ENCODE results near the gene PDE10A.
A peak's percentile ranks its signal among the peaks of the same experiment; 100 is the strongest.
"Not testable (repeated sequence)": the region's sequence is repeated elsewhere in the genome, so short reads cannot be mapped to it uniquely, and the experiment has no call there.

The PDE10A gene

DNA sequence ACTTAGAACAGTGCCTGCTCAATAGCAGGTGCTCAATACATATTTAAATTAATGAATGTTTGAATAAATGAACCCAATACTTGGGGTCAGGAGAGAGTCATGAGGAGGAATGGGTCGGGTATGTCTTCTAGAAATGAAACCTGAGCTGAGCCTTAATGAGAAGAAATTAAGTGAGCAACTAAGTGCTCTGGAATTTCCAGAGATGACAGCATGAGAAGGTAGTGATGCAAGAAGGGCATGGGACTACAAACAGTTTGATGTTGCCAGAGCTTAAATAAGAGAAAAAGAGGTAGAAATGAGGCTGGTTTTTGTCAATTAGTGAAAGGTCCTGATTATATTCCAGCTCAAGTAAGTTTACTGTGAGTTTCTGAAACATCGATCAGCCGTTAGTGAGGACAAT lies 82.9 kb downstream of the PDE10A start:
- DNase-seq: peak; percentile 23

DNA sequence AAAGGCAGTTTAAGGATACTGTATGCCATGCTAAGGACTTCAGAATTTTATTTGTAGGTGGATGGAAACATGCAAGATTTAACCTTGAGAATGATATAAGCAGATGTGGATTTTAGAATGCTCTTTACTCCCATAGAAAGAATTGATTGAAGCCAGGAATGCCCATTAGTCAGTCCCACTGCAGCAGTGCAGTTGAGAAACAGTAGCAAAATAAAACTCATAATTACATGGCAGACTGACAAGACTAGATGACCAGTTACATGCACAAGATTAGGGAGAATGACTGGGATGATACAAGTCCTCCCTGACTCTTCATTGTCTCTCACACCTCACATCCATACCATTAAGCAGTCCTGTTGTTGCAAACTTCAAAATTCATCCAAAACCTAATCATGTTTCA lies 83.9 kb downstream of the PDE10A start:
- no peak for DNase-seq

DNA sequence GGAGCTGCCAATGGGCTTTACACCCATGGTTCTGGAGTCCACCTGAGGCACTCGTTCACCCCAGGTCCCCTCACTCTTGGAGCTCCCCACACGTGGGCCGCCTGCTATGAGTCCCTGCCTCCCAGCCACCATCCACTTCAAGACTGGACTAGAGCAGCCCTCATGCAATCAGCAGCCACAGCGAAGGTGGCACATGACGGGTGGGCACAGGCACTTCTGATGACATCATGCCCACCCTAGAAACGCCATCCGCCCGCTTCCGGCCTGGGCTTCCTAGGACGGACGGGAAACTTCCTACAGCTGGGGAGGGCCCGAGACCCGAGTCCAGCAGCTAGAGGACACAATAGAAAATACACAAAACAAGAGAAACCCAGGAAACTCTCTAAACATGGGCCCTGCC lies 85.5 kb downstream of the PDE10A start:
- no peak for DNase-seq

DNA sequence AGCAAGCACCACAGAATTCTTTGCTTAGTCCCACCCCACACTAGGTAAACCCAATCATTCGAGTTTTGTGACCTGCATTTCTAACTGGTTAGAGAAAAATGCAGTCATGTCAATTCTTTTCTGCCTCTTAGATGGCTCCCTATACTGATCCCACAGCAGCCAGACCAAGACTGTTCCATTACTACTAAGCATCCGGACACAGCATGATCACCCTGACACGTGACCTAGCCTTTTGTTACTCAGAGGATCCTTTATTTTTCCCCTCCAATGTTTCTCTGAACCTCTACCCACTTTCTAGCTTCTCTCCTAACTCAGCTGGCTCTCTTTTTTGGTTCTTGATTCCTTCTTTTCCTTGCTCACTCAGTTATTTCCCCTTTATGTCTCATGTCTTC lies 87.9 kb downstream of the PDE10A start:
- no peak for DNase-seq

DNA sequence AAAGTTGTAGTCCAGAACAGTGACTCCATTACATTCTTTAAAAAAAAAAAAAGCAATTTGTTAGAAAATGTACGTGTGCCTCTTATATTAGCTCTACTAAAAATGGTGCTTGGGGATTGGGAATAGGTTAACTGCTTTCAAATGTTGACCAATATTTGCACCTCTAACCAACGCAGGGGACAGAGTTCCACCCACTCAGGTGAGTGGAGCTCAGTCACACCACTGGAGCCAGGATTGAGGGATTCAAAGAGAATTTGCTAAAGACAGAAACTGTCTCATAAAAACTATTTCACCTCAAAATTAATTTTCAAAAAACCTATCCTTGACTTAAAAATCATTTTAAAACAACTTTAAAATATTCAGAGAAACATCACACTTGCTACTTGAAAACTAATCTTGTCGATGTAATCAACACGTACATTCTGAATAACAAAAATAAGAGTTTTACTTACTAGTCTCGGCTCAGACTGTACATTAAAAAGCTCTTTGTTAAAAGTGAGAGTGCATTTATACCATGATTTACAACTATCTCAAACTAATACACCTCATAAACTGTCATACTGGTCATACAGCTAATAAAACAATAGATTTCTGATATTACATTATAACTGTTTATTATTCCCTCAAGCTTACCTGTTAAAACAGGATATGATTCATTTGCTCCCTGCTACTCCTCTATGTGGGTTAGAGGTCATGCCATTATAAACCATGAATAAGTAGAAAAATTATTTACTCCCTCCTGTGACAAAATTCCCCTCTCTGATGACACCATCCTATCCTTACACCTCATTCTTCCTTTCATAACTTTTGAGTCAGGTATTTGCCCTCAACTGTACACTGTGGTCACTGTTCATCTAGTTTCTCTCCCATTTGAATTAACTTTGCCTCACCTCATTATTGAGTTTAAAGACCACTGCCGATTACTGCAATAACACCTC lies 88.6 kb downstream of the PDE10A start:
- DNase-seq: no peak

DNA sequence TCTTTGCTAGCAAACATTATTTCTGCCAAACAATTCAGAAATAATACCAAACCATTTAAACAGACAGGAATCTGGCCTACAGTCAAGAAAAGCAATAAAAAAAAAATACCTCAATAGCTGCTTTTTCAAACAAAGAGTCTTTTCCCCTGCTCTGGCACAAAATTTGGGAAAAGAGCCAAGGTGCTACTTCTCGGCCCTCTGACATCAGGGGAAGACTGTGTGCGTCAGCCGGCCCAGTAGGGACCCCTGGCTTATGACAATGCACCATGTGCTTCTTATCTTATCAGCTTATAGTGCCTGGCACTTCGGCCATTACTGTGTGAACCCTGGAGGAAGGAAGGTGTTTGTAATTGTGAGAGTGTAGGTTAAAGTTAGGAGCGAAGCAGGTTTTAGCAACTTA lies 89.4 kb downstream of the PDE10A start:
- peak; percentile 56 for DNase-seq

DNA sequence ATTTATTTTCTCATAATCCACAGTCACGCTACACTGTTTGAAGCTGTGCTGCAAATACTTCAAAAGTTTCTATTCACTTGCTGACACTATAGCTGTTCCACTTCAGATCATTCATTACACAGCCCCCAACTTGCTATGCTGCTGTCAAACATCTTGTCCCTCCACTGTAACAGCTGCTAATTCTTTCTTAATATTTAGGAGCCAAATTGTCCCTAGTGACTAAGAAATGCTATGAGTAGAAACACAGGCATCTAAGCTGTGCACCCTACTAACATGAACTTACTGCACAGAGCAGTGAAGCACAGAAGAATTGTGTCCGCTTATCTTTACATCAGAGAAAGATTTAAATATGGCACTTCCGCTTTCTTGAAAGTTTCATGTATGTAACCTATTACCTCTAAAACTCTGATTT lies 91.3 kb downstream of the PDE10A start:
- DNase-seq: peak; percentile 26

DNA sequence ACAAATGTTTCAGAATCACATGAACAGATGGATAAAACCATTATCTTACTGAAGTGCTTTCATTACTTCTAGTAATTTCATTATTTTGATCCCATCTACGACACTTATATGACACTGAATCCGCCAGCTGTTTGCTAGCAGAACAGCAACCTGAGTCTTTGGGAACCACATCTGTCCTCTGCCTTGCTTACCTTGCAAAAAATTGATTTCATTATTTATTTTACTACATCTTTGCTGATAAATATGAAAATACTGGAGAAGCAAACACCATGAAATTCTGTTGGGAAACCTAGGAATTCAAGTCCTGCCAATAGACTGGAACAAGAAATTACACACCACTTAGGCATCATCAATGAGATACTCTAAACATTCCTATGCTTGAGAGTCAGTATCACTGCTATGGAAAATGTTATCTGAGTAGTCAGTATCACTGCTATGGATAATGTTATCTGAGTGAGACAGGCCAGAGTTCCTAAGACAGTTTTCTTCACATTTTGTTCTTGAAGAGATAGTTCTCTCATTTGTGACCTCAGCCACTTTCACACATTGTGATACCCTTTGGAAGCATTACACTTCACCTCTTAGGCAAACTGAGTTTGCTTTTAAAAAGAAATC lies 91.9 kb downstream of the PDE10A start:
- DNase-seq: peak; percentile 52

DNA sequence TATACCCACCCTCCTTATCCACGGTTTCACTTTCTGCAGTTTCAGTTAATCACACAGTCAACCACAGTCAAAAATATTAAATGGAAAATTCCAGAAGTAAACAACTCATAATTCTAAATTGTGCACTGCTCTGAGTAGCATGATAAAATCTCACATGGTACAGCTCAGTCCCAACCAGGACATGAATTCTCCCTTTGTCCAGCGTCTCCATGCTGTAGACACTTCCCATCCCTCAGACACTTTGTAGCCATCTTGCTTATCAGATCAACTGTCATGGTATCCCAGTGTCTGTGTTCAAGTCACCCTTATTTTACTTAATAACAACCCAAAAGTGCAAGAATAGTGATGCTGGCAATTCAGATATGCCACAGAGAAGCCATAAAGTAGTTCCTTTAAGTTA lies 94.7 kb downstream of the PDE10A start:
- no peak for DNase-seq

DNA sequence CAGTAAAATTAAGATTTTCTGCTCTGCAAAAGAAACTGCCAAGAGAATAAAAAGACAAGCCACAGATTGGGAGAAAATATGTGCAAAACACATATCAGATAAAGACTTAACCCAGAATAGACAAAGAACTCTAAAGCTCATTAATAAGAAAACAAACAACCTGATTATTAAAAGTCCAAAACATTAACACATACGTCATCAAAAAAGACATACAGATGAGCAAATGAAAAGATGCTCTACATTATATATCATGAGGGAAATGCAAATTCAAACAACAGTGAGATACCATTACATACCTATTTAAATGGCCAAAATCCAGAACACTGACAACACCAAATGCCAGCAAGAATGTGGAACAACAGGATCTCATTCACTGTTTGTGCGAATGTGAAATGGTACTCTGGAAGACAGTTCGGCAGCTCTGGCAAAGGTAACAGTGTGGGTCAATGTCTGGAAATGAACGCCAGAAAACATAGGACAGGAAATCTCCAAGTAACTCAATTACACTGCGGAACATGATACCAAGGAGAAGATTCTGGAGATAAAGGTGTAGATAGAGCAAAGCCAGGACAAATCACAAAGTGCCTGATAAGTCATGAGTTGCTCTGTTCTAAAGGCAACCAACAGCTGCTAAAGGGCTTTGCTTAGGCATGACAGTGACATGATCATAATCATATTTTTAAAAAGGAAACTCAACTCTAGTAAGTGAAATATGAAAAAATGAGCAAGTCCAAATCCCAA lies 96.8 kb downstream of the PDE10A start:
- DNase-seq: no peak

DNA sequence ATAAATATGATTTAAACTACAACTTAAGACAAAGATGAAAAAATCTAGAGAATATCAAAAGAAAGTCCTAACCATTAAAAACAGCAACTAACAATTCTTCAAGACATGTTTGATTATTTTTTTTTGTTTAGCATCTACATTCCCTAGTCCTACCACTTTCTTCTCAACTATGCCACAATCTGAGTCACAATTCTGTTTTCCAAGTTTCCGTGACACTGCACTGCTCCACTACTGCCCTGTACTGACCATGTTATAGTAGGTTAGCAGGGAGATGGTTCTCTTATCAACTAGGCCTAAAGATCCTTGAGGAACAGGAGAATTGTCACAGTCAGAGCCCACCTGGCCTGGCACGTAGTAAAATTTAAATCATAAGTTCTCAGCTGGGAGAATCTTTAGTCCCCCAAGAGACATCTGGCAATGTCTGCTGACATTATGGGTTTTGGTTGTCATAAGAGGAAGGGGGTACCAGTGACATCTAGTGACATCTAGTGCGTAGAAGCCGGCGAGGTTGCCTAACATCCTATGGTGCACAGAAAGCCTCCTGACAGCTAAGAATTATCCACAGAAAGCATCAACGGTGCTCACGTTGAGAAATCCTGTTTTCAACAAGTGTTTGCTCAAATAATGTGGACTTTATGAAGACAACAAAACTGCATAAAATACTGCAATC lies 100.5 kb downstream of the PDE10A start:
- DNase-seq: no peak

DNA sequence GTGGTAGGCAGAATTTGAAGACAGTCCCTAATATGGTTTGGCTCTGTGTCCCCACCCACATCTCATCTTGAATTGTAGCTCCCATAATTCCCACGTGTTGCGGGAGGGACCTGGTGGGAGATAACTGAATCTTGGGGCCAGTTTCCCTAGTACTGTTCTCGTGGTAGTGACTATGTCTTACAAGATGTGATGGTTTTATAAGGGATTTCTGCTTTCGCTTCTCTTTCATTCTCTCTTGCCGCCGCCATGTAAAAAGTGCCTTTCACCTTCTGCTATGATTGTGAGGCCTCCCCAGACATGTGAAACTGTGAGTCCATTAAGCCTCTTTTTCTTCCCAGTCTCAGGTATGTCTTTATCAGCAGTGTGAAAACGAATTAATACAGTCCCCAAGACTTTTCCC lies 103.4 kb downstream of the PDE10A start:
- DNase-seq: no peak

DNA sequence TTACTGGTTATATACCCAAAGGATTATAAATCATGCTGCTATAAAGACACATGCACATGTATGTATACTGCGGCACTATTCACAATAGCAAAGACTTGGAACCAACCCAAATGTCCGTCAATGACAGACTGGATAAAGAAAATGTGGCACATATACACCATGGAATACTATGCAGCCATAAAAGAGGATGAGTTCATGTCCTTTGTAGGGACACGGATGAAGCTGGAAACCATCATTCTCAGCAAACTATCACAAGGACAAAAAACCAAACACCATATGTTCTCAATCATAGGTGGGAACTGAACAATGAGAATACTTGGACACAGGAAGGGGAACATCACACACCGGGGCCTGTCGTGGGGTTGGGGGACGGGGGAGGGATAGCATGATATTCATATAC lies 104.9 kb downstream of the PDE10A start:
- not testable (repeated sequence) for DNase-seq

DNA sequence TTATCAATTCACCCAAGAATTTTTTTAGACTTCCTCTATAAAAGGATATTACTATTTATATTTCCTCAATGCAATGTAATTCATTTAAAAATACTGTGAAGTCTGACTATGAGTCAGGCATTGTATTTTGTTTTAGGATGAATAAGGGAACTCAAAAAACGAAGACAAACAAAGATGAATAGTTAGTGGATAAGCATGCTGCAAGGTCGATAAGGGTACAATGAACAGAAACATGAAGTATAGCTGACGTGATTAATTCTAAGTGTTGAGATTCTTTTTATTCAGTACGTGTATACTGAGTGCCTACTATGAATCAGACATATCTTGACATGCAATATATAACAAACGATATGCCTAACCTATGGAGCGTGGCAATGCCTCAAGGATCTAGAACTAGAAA lies 105.4 kb downstream of the PDE10A start:
- no peak for DNase-seq

DNA sequence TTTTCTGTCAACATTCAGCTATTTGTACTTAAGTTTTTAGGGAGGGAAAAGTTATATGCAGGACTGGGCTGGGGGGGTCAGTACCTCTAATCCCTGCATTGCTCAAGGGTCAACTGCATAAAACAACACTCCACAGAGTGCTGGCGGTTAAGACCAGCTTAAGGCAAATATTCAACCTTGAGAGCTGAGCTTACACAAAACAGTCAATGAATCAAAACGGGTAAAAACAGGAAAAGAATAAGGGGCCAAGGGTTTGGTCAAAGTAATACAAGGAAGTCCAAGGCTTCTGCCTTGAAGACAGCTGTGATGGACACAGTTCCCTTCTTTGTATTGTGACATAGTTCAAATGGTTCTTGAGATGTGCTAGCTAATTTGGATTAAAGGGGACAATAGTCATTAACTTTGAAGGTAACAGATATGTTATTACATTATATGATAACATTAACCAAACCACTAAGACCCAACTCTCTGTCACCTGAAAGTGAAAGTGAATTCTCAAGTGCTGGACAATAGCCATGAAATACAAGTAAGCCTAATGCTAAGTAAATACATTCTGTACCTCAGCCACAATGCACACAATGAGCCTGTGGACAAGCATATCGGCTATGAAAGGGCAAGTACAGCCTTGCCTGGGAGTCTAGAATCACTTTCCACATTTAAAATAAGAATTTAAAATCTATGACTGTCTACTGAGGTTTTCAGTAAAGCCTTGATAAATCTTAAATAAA lies 106.8 kb downstream of the PDE10A start:
- no peak for DNase-seq

DNA sequence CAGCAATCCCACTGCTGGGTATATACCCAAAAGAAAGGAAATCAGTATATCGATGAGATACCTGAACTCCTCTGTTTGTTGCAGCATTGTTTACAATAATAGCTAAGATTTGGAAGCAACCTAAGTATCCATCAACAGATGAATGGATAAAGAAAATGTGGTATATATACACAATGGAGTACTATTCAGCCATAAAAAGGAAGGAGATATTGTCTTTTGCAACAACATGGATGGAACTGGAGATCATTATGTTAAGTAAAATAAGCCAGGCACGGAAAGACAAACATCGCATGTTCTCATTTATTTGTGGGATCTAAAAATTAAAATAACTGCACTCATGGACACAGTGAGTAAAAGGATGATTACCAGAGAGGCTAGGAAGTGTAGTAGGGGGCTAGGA lies 108.4 kb downstream of the PDE10A start:
- DNase-seq: not testable (repeated sequence)

DNA sequence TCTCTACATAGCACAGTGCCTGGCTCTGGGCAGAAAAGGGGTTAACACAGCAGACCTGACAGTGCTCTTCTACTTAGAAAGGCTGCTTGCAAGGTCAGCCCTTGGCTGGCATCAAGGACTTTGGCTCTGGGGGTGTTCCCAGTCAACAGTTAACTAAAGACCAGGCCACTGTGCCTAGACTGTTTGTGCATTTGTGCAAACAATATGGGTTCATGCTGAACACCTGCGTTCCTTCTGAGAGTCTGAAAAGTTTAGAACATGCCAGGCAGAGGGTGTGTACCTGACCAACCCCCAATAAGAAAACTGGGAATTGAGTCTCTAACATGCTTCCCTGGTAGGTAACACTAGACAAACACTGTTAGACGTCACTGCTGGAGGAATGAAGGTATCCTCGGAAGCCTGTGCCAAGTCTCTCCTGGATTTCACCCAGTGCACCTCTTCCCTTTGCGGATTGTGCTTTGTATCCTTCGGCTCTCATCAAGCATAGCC lies 110.7 kb downstream of the PDE10A start:
- DNase-seq: no peak

DNA sequence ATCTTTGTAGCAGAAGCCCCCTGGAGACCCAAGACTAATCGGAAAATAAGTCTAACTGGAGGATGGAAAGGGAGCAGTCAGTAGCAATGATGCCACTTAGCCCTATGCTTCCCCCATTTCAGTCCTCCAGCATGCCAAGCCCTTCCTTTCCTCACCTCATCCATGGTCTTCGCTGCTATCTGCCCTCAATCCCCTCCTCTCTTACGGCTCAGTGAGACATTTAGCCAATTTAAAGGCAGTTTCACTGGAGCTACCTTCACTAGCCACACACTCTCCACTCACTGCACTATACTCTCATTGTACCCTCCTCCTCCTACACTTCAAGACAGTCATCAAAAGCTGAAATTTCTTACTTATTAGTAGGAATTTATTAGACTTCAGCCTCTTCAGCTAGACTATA lies 111.2 kb downstream of the PDE10A start:
- DNase-seq: no peak

DNA sequence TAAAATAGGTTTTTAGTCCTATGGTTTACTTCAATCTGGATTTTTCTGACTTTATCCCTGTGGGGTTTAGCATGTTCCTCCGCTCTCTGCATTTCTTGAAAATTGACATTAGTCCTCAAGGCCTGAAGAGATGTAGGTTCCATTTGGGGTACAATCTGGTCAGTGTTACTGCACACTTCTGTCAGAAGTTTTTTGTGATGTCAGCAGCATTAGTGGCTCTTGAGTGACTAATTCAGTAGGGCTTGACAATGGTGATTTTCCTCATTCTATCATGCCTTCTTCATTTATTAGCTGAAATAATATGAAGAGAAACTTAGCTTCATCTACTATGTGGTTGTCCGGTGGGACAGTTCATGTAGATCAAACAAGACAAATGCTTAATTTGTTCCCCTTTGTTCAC lies 114.6 kb downstream of the PDE10A start:
- no peak for DNase-seq

DNA sequence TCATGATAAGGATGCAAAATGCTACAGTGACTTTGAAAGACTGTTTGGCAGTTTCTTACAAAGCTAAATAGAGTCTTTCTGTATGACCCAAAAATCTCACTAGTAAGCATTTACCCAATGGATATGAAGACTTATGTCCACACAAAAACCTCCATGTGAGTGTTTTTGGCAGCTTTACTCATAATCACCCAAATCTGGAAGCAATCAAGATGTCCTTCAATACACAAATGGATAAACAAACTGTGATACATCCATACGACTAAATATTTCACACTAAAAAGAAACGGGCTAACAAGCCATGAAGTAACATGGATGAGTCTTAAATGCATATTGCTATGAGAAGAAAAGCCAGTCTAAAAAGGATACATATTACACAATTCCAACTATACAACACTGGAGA lies 117.2 kb downstream of the PDE10A start:
- DNase-seq: no peak

DNA sequence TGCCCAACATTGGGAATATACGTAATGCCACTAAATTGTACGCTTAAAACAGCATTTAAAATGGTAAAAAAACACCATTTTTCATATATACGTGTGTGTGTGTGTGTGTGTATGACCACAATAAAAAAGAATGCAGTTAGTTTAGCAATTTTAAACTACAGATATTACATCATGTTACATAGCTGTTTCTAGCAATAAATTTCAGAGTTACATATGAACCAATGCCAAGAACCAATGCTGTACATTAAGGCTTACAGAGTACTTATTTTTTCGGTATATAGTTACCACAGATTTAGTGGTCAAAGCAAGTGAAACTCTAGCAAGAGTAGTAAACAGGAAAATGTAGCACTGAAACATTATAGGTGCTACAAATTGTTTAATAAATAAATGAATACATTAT lies 119.3 kb downstream of the PDE10A start:
- peak; percentile 42 for DNase-seq

DNA sequence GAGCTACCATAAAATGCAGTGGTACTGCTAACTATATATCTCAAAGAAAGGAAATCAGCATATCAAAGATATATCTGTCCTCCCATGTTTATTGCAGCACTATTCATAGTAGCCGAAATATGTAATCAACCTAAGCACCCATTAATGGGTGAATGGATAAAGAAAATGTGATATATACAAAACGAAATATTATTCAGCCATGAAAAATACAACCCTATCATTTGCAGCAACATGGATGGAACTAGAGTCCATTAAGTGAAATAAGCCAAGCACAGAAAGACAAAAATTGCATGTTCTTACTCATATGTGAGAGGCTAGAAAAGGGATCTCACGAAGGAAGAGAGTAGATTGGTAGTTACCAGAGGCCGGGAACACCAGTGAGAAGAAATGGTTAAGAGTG lies 126.1 kb downstream of the PDE10A start:
- DNase-seq: no peak

Data from fibroblast of skin of right quadriceps (primary cell).